ENCODE measurements around the gene IFI16. TPM values are rescaled to one million over a fixed set of nuclear protein-coding genes. Genes with fewer than 3 reads are reported as not detected.
A peak's percentile ranks its signal among the peaks of the same experiment; 100 is the strongest.

Gene IFI16
- 10 to 100 TPM in 3 of 4 donors, 1 to 10 TPM in 1; 6.5 to 73.1 (median 31.9) TPM for polyA plus RNA-seq
- long read RNA-seq, donor 1, result 0 reads
- long read RNA-seq, donor 2, result 0 reads
- long read RNA-seq, donor 3, partial matches to known transcripts, result 5 of 5 reads
- long read RNA-seq, donor 3, other reads (novel, unspliced or antisense), result 0 of 5 reads
- long read RNA-seq, donor 4, result 0 reads
- long read RNA-seq, donor 5, partial matches to known transcripts, result 5 of 5 reads
- long read RNA-seq, donor 5, other reads (novel, unspliced or antisense), result 0 of 5 reads
- long read RNA-seq, donor 6, partial matches to known transcripts, result 0 of 5 reads
- long read RNA-seq, donor 6, other reads (novel, unspliced or antisense), result 0 of 5 reads
- long read RNA-seq, donor 7, result 0 reads
- long read RNA-seq, donor 8, result 0 reads
- long read RNA-seq, donor 9, partial matches to known transcripts, result 0 of 1 reads
- long read RNA-seq, donor 9, other reads (novel, unspliced or antisense), result 0 of 1 reads
- long read RNA-seq, donor 10, partial matches to known transcripts, result 16 of 22 reads
- long read RNA-seq, donor 10, other reads (novel, unspliced or antisense), result 0 of 22 reads

DNA sequence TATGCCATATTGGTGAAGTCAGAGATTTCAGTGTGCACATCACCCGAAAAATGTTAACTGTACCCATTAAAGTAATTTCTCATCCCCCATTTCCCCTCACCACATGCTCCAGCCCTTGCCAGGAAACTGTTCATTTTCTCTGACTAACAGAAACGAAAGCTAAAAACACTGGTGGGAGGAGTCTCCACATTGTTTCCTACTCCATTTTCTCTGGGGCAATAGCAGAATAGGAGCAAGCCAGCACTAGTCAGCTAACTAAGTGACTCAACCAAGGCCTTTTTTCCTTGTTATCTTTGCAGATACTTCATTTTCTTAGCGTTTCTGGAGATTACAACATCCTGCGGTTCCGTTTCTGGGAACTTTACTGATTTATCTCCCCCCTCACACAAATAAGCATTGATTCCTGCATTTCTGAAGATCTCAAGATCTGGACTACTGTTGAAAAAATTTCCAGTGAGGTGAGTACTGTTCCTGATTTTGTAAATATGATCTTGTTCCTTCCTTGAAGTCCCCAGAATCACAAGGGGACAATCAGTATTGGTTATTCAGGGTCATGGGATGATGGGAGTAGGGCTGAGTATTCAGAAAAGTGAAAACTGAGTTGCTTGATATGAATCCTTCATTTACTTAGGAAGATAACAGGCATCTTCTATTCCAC lies at the start of gene IFI16:
IFI16 (plus strand) TSS at position 204 of the 658 bp plus-strand sequence. CDS start 4,774 bp downstream, outside the sequence.
- peak within 1 kb of the TSS; percentile 73 to 95 (median 88) for H3K27ac ChIP-seq (ENCODE audit: low read depth in 1 of 3, low read length in 2 of 3)
- peaks cover 0 to 12% (median 8%) of the 10 kb centered on the region in 3 donors for H3K4me1 ChIP-seq (ENCODE audit: control insufficient read depth in 3 of 3, insufficient read depth in 2 of 3, low read depth in 1 of 3, low read length in 2 of 3)
- WGBS, 3 donors, result 3 to 12% (median 12%) methylated on average over 5 of the region's 5 CpGs
- H3K4me3 ChIP-seq (ENCODE audit: low read depth in 1 of 3, low read length in 3 of 3), result peak within 1 kb of the TSS; percentile 34 to 57 (median 50)
- H3K36me3 ChIP-seq (ENCODE audit: control insufficient read depth in 3 of 3, insufficient read depth in 2 of 3, low read depth in 1 of 3, low read length in 3 of 3), result no peaks in the 10 kb centered on the region
- DNase-seq, result peak; percentile 77
- H3K9me3 ChIP-seq (ENCODE audit: control insufficient read depth in 2 of 2, insufficient read depth in 1 of 2, low read depth in 1 of 2, low read length in 1 of 2), result no peaks in the 10 kb centered on the region
- H3K27me3 ChIP-seq (ENCODE audit: control insufficient read depth in 3 of 3, insufficient read depth in 3 of 3, low read length in 3 of 3), result no peaks in the 10 kb centered on the region
- peak; percentile 92 for FAIRE-seq

- Histone ChIP-seq H3K4me3 (ENCODE audit: low read depth in 1 of 3, low read length in 3 of 3) (no peak overlapping the region), H3K36me3 (ENCODE audit: control insufficient read depth in 3 of 3, insufficient read depth in 2 of 3, low read depth in 1 of 3, low read length in 3 of 3) (no peaks in the 10 kb centered on the region), H3K27ac (ENCODE audit: low read depth in 1 of 3, low read length in 2 of 3) (no peak overlapping the region), H3K4me1 (ENCODE audit: control insufficient read depth in 3 of 3, insufficient read depth in 2 of 3, low read depth in 1 of 3, low read length in 2 of 3) (no peaks in the 10 kb centered on the region), H3K27me3 (ENCODE audit: control insufficient read depth in 3 of 3, insufficient read depth in 3 of 3, low read length in 3 of 3) (no peaks in the 10 kb centered on the region), H3K9me3 (ENCODE audit: control insufficient read depth in 2 of 2, insufficient read depth in 1 of 2, low read depth in 1 of 2, low read length in 1 of 2) (no peaks in the 10 kb centered on the region)
- DNase-seq (no peak), FAIRE-seq (no peak)
- 93 to 96% (median 95%) methylated on average over 1 of the region's 1 CpG for WGBS, 3 donors
These were observed 48.5 kb upstream of the IFI16 start for GRCh38 chr1:158961178-158961577.

DNA sequence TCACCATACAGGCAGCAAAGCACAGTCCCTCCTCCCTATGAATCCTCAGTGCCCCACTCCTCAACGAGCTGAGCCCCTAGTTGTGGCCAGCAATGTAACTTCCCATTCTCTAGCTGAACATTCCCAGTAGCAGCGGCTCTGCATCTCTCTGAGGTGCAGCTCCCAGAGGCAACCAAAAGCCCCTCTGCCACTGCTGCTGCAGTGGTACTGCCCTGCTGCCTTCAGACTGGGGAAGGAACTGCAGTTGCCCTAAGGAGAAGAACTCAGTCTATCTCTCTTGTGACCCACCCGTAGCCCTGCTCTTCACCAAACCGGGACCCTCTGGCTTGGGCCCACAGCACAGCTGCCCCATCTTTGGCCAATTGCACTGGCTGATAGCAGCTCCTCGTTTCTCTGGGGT lies 46.7 kb upstream of the IFI16 start:
- FAIRE-seq, result no peak
- H3K27ac ChIP-seq (ENCODE audit: low read depth in 1 of 3, low read length in 2 of 3), result no peak overlapping the region
- 49 to 57% (median 51%) methylated on average over 5 of the region's 5 CpGs for WGBS, 3 donors

DNA sequence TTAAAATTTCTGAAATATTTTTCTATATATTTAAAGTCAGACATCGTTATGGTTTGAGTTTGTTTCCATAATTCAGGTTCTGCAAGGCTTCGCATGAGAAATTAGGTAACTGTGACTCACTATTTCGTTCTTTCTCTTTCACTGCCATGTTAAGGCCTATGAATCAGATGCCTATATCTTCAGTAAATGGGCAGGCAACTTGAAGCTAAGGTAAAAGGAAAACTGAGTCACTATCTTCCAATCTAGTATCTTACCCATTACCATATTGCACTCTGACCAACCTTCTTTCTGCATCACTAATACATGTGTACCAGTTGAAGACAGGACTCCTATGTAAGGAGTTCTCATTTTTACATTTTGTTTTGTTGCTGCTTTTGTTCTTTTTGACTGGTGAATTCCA lies 40.5 kb upstream of the IFI16 start:
- H3K4me1 ChIP-seq (ENCODE audit: control insufficient read depth in 3 of 3, insufficient read depth in 2 of 3, low read depth in 1 of 3, low read length in 2 of 3), result no peaks in the 10 kb centered on the region
- H3K9me3 ChIP-seq (ENCODE audit: control insufficient read depth in 2 of 2, insufficient read depth in 1 of 2, low read depth in 1 of 2, low read length in 1 of 2), result no peaks in the 10 kb centered on the region
- 71 to 74% (median 74%) methylated on average over 3 of the region's 3 CpGs for WGBS, 3 donors
- no peak overlapping the region for H3K27ac ChIP-seq (ENCODE audit: low read depth in 1 of 3, low read length in 2 of 3)
- FAIRE-seq (no peak), DNase-seq (no peak)
- no peaks in the 10 kb centered on the region for H3K36me3 ChIP-seq (ENCODE audit: control insufficient read depth in 3 of 3, insufficient read depth in 2 of 3, low read depth in 1 of 3, low read length in 3 of 3)
- no peaks in the 10 kb centered on the region for H3K27me3 ChIP-seq (ENCODE audit: control insufficient read depth in 3 of 3, insufficient read depth in 3 of 3, low read length in 3 of 3)
- no peak overlapping the region for H3K4me3 ChIP-seq (ENCODE audit: low read depth in 1 of 3, low read length in 3 of 3)

More for the DNA sequence above, 46.7 kb upstream of the IFI16 start:
- Histone ChIP-seq H3K4me3 (ENCODE audit: low read depth in 1 of 3, low read length in 3 of 3) (no peak overlapping the region), H3K4me1 (ENCODE audit: control insufficient read depth in 3 of 3, insufficient read depth in 2 of 3, low read depth in 1 of 3, low read length in 2 of 3) (no peaks in the 10 kb centered on the region), H3K9me3 (ENCODE audit: control insufficient read depth in 2 of 2, insufficient read depth in 1 of 2, low read depth in 1 of 2, low read length in 1 of 2) (no peaks in the 10 kb centered on the region), H3K36me3 (ENCODE audit: control insufficient read depth in 3 of 3, insufficient read depth in 2 of 3, low read depth in 1 of 3, low read length in 3 of 3) (no peaks in the 10 kb centered on the region), H3K27me3 (ENCODE audit: control insufficient read depth in 3 of 3, insufficient read depth in 3 of 3, low read length in 3 of 3) (no peaks in the 10 kb centered on the region)
- DNase-seq, result no peak

DNA sequence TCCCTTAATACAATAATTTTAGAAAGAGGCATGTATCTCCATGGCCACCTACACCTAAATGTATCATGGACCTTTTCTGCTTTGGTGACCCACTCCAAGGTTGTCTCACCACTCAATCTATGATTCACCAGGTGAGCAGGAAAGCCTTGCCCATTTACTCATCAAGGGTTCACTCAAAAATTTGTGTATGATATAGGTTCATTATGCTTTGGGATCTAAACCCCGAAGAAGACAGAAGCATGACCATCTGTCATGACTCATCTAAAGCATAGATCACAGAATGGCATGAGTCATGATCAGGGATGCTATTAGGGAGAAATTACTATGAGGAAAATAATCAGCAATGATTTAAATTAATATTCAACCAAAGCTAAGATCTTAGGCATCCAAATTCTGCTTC lies 39.9 kb upstream of the IFI16 start:
- H3K4me3 ChIP-seq (ENCODE audit: low read depth in 1 of 3, low read length in 3 of 3), result no peak overlapping the region
- WGBS, 3 donors, result 65 to 86% (median 70%) methylated on average over 1 of the region's 1 CpG
- FAIRE-seq (no peak), DNase-seq (no peak)
- H3K9me3 ChIP-seq (ENCODE audit: control insufficient read depth in 2 of 2, insufficient read depth in 1 of 2, low read depth in 1 of 2, low read length in 1 of 2), result no peaks in the 10 kb centered on the region
- H3K36me3 ChIP-seq (ENCODE audit: control insufficient read depth in 3 of 3, insufficient read depth in 2 of 3, low read depth in 1 of 3, low read length in 3 of 3), result no peaks in the 10 kb centered on the region
- H3K27ac ChIP-seq (ENCODE audit: low read depth in 1 of 3, low read length in 2 of 3), result no peak overlapping the region
- no peaks in the 10 kb centered on the region for H3K4me1 ChIP-seq (ENCODE audit: control insufficient read depth in 3 of 3, insufficient read depth in 2 of 3, low read depth in 1 of 3, low read length in 2 of 3)
- H3K27me3 ChIP-seq (ENCODE audit: control insufficient read depth in 3 of 3, insufficient read depth in 3 of 3, low read length in 3 of 3), result no peaks in the 10 kb centered on the region

DNA sequence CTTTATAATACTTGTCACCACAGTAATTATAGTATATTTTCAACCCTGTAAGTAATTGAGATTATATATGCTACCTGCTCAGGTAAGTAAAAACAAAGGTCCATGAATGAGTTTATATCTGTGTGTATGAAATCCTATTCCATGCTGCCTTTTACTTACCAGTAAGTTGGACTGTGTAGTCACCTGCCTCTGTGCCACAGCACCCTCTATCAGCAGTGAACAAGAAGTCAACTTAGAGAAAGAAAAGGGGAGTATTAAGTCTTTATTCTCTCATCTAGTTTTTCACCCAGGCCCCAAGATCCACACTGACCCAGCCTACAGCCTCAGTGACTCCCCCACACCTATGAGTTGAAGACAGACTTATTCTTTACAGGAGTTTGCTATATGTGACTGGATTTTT lies 36.9 kb upstream of the IFI16 start:
- Histone ChIP-seq H3K4me1 (ENCODE audit: control insufficient read depth in 3 of 3, insufficient read depth in 2 of 3, low read depth in 1 of 3, low read length in 2 of 3) (no peaks in the 10 kb centered on the region), H3K36me3 (ENCODE audit: control insufficient read depth in 3 of 3, insufficient read depth in 2 of 3, low read depth in 1 of 3, low read length in 3 of 3) (no peaks in the 10 kb centered on the region), H3K27me3 (ENCODE audit: control insufficient read depth in 3 of 3, insufficient read depth in 3 of 3, low read length in 3 of 3) (no peaks in the 10 kb centered on the region), H3K27ac (ENCODE audit: low read depth in 1 of 3, low read length in 2 of 3) (no peak overlapping the region), H3K9me3 (ENCODE audit: control insufficient read depth in 2 of 2, insufficient read depth in 1 of 2, low read depth in 1 of 2, low read length in 1 of 2) (no peaks in the 10 kb centered on the region), H3K4me3 (ENCODE audit: low read depth in 1 of 3, low read length in 3 of 3) (no peak overlapping the region)
- DNase-seq (no peak), FAIRE-seq (no peak)

DNA sequence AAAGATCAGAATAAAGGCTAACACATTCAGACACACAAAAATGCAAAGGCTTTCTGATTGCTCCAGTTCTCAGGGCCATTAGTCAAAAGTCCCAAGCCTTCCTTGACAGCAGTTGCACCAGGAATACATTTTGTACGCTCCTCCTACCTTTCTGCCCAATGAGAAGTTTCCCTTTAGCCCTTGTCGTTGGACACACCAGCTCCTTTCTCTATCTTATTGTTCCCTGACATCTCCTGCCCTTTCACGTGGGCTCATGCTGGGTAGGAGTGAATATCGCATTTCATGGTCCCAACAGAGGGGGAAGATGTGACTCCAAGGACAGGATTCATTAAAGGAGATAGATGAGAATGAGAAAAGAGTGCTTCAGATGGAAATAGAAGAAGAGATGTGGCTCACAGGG lies 33.5 kb upstream of the IFI16 start:
- no peak for FAIRE-seq
- WGBS, 3 donors, result 44 to 47% (median 47%) methylated on average over 4 of the region's 4 CpGs
- H3K27me3 ChIP-seq (ENCODE audit: control insufficient read depth in 3 of 3, insufficient read depth in 3 of 3, low read length in 3 of 3), result no peaks in the 10 kb centered on the region

DNA sequence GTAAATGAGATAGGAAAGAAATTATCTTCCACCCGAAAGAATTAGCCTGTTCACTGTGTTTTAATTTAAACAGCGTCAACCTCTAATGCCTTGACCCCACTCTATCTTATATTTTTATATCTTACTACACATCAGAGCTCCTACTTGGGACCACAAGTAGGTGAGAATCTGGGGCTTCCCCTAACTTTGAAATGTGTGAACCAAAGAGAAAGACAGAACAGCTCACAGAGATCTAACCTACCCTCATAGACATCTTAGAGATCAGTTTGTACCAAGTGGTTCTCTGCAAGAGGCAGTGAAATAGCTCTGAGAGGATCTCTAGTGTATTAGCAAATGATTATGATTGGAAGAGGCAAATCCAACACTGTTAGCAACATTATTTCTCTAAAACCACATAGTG lies 31.0 kb upstream of the IFI16 start:
- DNase-seq (no peak), FAIRE-seq (no peak)
- H3K9me3 ChIP-seq (ENCODE audit: control insufficient read depth in 2 of 2, insufficient read depth in 1 of 2, low read depth in 1 of 2, low read length in 1 of 2), result peaks cover 0 to 3% of the 10 kb centered on the region in 2 donors
- H3K27ac ChIP-seq (ENCODE audit: low read depth in 1 of 3, low read length in 2 of 3), result no peak overlapping the region
- H3K4me1 ChIP-seq (ENCODE audit: control insufficient read depth in 3 of 3, insufficient read depth in 2 of 3, low read depth in 1 of 3, low read length in 2 of 3), result no peaks in the 10 kb centered on the region
- WGBS, 3 donors, result 45 to 59% (median 53%) methylated on average over 2 of the region's 2 CpGs
- no peaks in the 10 kb centered on the region for H3K27me3 ChIP-seq (ENCODE audit: control insufficient read depth in 3 of 3, insufficient read depth in 3 of 3, low read length in 3 of 3)
- H3K36me3 ChIP-seq (ENCODE audit: control insufficient read depth in 3 of 3, insufficient read depth in 2 of 3, low read depth in 1 of 3, low read length in 3 of 3), result no peaks in the 10 kb centered on the region
- H3K4me3 ChIP-seq (ENCODE audit: low read depth in 1 of 3, low read length in 3 of 3), result no peak overlapping the region

More for the DNA sequence above, 33.5 kb upstream of the IFI16 start:
- no peak overlapping the region for H3K4me3 ChIP-seq (ENCODE audit: low read depth in 1 of 3, low read length in 3 of 3)
- no peak overlapping the region for H3K27ac ChIP-seq (ENCODE audit: low read depth in 1 of 3, low read length in 2 of 3)
- no peaks in the 10 kb centered on the region for H3K36me3 ChIP-seq (ENCODE audit: control insufficient read depth in 3 of 3, insufficient read depth in 2 of 3, low read depth in 1 of 3, low read length in 3 of 3)
- peaks cover 0 to 3% of the 10 kb centered on the region in 2 donors for H3K9me3 ChIP-seq (ENCODE audit: control insufficient read depth in 2 of 2, insufficient read depth in 1 of 2, low read depth in 1 of 2, low read length in 1 of 2)
- DNase-seq, result no peak
- no peaks in the 10 kb centered on the region for H3K4me1 ChIP-seq (ENCODE audit: control insufficient read depth in 3 of 3, insufficient read depth in 2 of 3, low read depth in 1 of 3, low read length in 2 of 3)

Measured in small intestine (tissue), 16 donors.